IMR-90 (cell line): Measurements from ENCODE around the gene TRAF3. TPM values are rescaled to one million over a fixed set of nuclear protein-coding genes. Genes with fewer than 3 reads are reported as not detected.

Source experiments
- ATAC-seq: fragments of 200-7000 bp; cut with Tn5 transposase; 2 replicates; pipeline ENCODE4 v1.9.1; 2020; ENCODE audit warnings: low read depth, mild to moderate bottlenecking, moderate library complexity
- BruUV-seq: library from RNA; stranded (reverse); fragments of 400-500 nt; replicated peaks from 2 replicates; lab custom pipeline; 2021; lab: Mats Ljungman, UMichigan
- CTCF ChIA-PET: fragments of 300-600 bp; formaldehyde crosslinking; extraction: SDS; loops from one replicate; lab custom pipeline; 2021; ENCODE audit warnings: antibody characterized with exemption; lab: Yijun Ruan, JAX
- POLR2A ChIA-PET: fragments of 300-600 bp; sonication (Branson Sonifier 250); formaldehyde crosslinking; loops from one replicate; lab custom pipeline; 2022; ENCODE audit warnings: antibody characterized with exemption; ENCODE audit not compliant: unreplicated experiment; lab: Charles Lee
- DNase-seq: peaks from one replicate; pipeline ENCODE4 v3.0.0; 2013
- H2AFZ ChIP-seq: replicated peaks from 2 replicates; pipeline ENCODE3; 2013; ENCODE audit warnings: low read length, mild to moderate bottlenecking; ENCODE audit not compliant: poor library complexity
- H2AK5ac ChIP-seq: 2 replicates; pipeline ENCODE4 v1.6.1; 2013; ENCODE audit warnings: low read depth, low read length, inconsistent platforms
- H2AK9ac ChIP-seq: replicated peaks from 2 replicates; pipeline ENCODE3; 2013; ENCODE audit warnings: mild to moderate bottlenecking, low read depth, low read length, moderate library complexity; ENCODE audit not compliant: poor library complexity
- H2BK120ac ChIP-seq: 2 replicates; pipeline ENCODE4 v1.6.1; 2013; ENCODE audit warnings: low read depth, low read length, inconsistent platforms
- H2BK15ac ChIP-seq: 3 replicates; pipeline ENCODE4 v1.6.1; 2013; ENCODE audit warnings: low read depth, low read length, inconsistent platforms
- H2BK20ac ChIP-seq: 2 replicates; pipeline ENCODE4 v1.6.1; 2013; ENCODE audit warnings: low read depth, mild to moderate bottlenecking, inconsistent platforms, low read length, moderate library complexity
- H2BK5ac ChIP-seq: 2 replicates; pipeline ENCODE4 v1.6.1; 2013; ENCODE audit warnings: mild to moderate bottlenecking, low read depth, low read length, inconsistent platforms; ENCODE audit not compliant: poor library complexity, severe bottlenecking
- H3K14ac ChIP-seq: replicated peaks from 2 replicates; pipeline ENCODE4 v1.6.1; 2013; ENCODE audit warnings: low read depth, low read length, inconsistent platforms
- H3K18ac ChIP-seq: 2 replicates; pipeline ENCODE4 v1.6.1; 2013; ENCODE audit warnings: low read depth, low read length, control low read depth
- H3K23ac ChIP-seq: 2 replicates; pipeline ENCODE4 v1.6.1; 2013; ENCODE audit warnings: low read depth, low read length, inconsistent platforms
- H3K27ac ChIP-seq: 2 replicates; pipeline ENCODE4 v1.5.1; 2013; ENCODE audit warnings: mild to moderate bottlenecking, control low read depth, low read length; ENCODE audit not compliant: insufficient read depth
- H3K27me3 ChIP-seq: 2 replicates; pipeline ENCODE4 v1.6.1; 2013; ENCODE audit warnings: low read length; ENCODE audit not compliant: control insufficient read depth, insufficient read depth
- H3K36me3 ChIP-seq: 2 replicates; pipeline ENCODE4 v1.6.1; 2013; ENCODE audit warnings: low read length, mixed read lengths; ENCODE audit not compliant: control insufficient read depth, insufficient read depth
- H3K4ac ChIP-seq: 2 replicates; pipeline ENCODE4 v1.6.1; 2013; ENCODE audit warnings: low read depth, low read length, inconsistent platforms
- H3K4me1 ChIP-seq: 2 replicates; pipeline ENCODE4 v1.6.1; 2013; ENCODE audit warnings: low read length, mixed read lengths; ENCODE audit not compliant: control insufficient read depth, insufficient read depth
- H3K4me2 ChIP-seq: 2 replicates; pipeline ENCODE4 v1.6.1; 2013; ENCODE audit warnings: low read depth, mild to moderate bottlenecking, control low read depth, low read length, moderate library complexity
- H3K4me3 ChIP-seq: 2 replicates; pipeline ENCODE4 v1.5.1; 2013; ENCODE audit warnings: low read depth, mild to moderate bottlenecking, control low read depth, low read length, moderate library complexity; ENCODE audit not compliant: insufficient read depth
- H3K56ac ChIP-seq: 2 replicates; pipeline ENCODE4 v1.6.1; 2013; ENCODE audit warnings: low read length, inconsistent platforms; ENCODE audit not compliant: insufficient read depth; ENCODE audit errors: extremely low read depth
- H3K79me1 ChIP-seq, 2 experiments: 2 replicates each; pipeline ENCODE4 v1.6.1; 2013; ENCODE audit warnings: low read length in 2 of 2, inconsistent platforms in 1 of 2, low read depth in 1 of 2
- H3K9ac ChIP-seq: 2 replicates; pipeline ENCODE4 v1.6.1; 2013; ENCODE audit warnings: low read depth, low read length, control low read depth
- H3K9me1 ChIP-seq: 2 replicates; pipeline ENCODE4 v1.6.1; 2013; ENCODE audit warnings: low read length, inconsistent platforms; ENCODE audit not compliant: insufficient read depth
- H3K9me3 ChIP-seq: 2 replicates; pipeline ENCODE4 v1.6.1; 2013; ENCODE audit warnings: low read length; ENCODE audit not compliant: control insufficient read depth, insufficient read depth
- H4K20me1 ChIP-seq: 2 replicates; pipeline ENCODE4 v1.6.1; 2013; ENCODE audit warnings: low read length, inconsistent platforms; ENCODE audit not compliant: insufficient read depth
- H4K5ac ChIP-seq: 2 replicates; pipeline ENCODE4 v1.6.1; 2013; ENCODE audit warnings: mild to moderate bottlenecking, low read depth, low read length, control low read depth
- H4K8ac ChIP-seq, 2 experiments: 2 replicates each; pipeline ENCODE4 v1.6.1; 2013; ENCODE audit warnings: low read depth in 2 of 2, low read length in 2 of 2, control low read depth in 1 of 2, inconsistent platforms in 1 of 2
- H4K91ac ChIP-seq: 2 replicates; pipeline ENCODE4 v1.6.1; 2013; ENCODE audit warnings: low read depth, low read length, inconsistent platforms; ENCODE audit not compliant: insufficient read depth
- BHLHE40 ChIP-seq: fragments of 150-350 bp; IDR thresholded peaks from 2 replicates; pipeline ENCODE4 v1.6.1; 2016; ENCODE audit warnings: mild to moderate bottlenecking, low read depth, low read length
- CEBPB ChIP-seq: IDR thresholded peaks from 2 replicates; pipeline ENCODE4 v1.6.1; 2012; ENCODE audit warnings: low read depth, low read length, improper control_type of control experiment
- CHD1 ChIP-seq: IDR thresholded peaks from 2 replicates; pipeline ENCODE4 v1.6.1; 2012; ENCODE audit warnings: low read depth, low read length, improper control_type of control experiment
- CTCF ChIP-seq: conservative IDR thresholded peaks from 2 replicates; pipeline ENCODE4 v1.5.1; 2012; ENCODE audit warnings: mild to moderate bottlenecking, low read depth, low read length, improper control_type of control experiment
- ELK1 ChIP-seq: fragments of 150-350 bp; IDR thresholded peaks from 2 replicates; pipeline ENCODE4 v1.6.1; 2016; ENCODE audit warnings: low read depth, mild to moderate bottlenecking, low read length, moderate library complexity, borderline replicate concordance
- FOS ChIP-seq: fragments of 150-350 bp; IDR thresholded peaks from 2 replicates; pipeline ENCODE4 v1.6.1; 2016; ENCODE audit warnings: low read depth, low read length
- MAFK ChIP-seq: IDR thresholded peaks from 2 replicates; pipeline ENCODE4 v1.6.1; 2012; ENCODE audit warnings: low read depth, low read length, improper control_type of control experiment
- MAZ ChIP-seq: IDR thresholded peaks from 2 replicates; pipeline ENCODE4 v1.6.1; 2012; ENCODE audit warnings: low read depth, mild to moderate bottlenecking, low read length, improper control_type of control experiment, moderate library complexity, borderline replicate concordance
- MXI1 ChIP-seq: IDR thresholded peaks from 2 replicates; pipeline ENCODE4 v1.6.1; 2012; ENCODE audit warnings: low read depth, mild to moderate bottlenecking, low read length, moderate library complexity, borderline replicate concordance
- NFE2L2 ChIP-seq: fragments of 150-350 bp; IDR thresholded peaks from 2 replicates; pipeline ENCODE4 v1.6.1; 2016; ENCODE audit warnings: low read depth, mild to moderate bottlenecking, low read length
- POLR2A ChIP-seq: IDR thresholded peaks from 2 replicates; pipeline ENCODE4 v1.6.1; 2012; ENCODE audit warnings: mild to moderate bottlenecking, low read depth, low read length
- RAD21 ChIP-seq: IDR thresholded peaks from 2 replicates; pipeline ENCODE4 v1.6.1; 2012; ENCODE audit warnings: low read length, improper control_type of control experiment
- RCOR1 ChIP-seq: IDR thresholded peaks from 2 replicates; pipeline ENCODE4 v1.6.1; 2012; ENCODE audit warnings: mild to moderate bottlenecking, low read length, improper control_type of control experiment; ENCODE audit not compliant: insufficient replicate concordance
- RFX5 ChIP-seq: IDR thresholded peaks from 2 replicates; pipeline ENCODE4 v1.8.0; 2012; ENCODE audit warnings: low read depth, mild to moderate bottlenecking, low read length, moderate library complexity
- SMC3 ChIP-seq: fragments of 150-350 bp; IDR thresholded peaks from 2 replicates; pipeline ENCODE4 v1.6.1; 2016; ENCODE audit warnings: low read depth, mild to moderate bottlenecking, antibody characterized with exemption, low read length, moderate library complexity
- WGBS, 2 experiments: methylation state at CpG; one replicate each; pipeline versions ENCODE4 v1.1.5 to v1.1.7; 2013; ENCODE audit warnings: missing lambda C conversion rate in 2 of 2; ENCODE audit not compliant: insufficient read length in 1 of 2; ENCODE audit errors: extremely low coverage in 2 of 2; 5-methylcytosine and 5-hydroxymethylcytosine counted together
- dilution Hi-C: fragments of 300-500 bp; cut with HindIII; formaldehyde crosslinking; loops from one replicate; pipeline ENCODE4 v1.14.3; 2018; ENCODE audit warnings: low sequenced_read_pairs; ENCODE audit not compliant: unreplicated experiment
- in situ Hi-C: fragments of 300-500 bp; cut with MboI; formaldehyde crosslinking; loops from 3 replicates; pipeline ENCODE4 v1.14.3; 2019; ENCODE audit warnings: low sequenced_read_pairs, inconsistent platforms, mixed read lengths
- intact Hi-C: fragments of 100-400 bp; cut with micrococcal nuclease; formaldehyde crosslinking; loops from 2 replicates; pipeline ENCODE4 v1.10.0; 2022
- polyA plus RNA-seq, 3 experiments: library from polyadenylated mRNA; depleted of rRNA; stranded (reverse); fragments of >200 nt; gene quantifications; 2 replicates each; pipeline ENCODE4 v1.2.3, GENCODE V29; 2012; ENCODE audit warnings: low replicate concordance in 1 of 3
- total RNA-seq: library from RNA; depleted of rRNA; stranded (reverse); fragments of >200 nt; gene quantifications from 2 replicates; pipeline ENCODE4 v1.2.3, GENCODE V29; 2012
- TF ChIP-seq, protein P1 (sequence below): fragments of 150-350 bp; IDR thresholded peaks from 2 replicates; pipeline ENCODE4 v1.6.1; 2017; ENCODE audit warnings: mild to moderate bottlenecking, antibody characterized with exemption, low read length, low read depth

TRAF3 gene
- total and polyA plus RNA-seq, 2 of the 4 experiments (the other 2 are of a cell fraction): 21.2 to 25.3 TPM

DNA sequence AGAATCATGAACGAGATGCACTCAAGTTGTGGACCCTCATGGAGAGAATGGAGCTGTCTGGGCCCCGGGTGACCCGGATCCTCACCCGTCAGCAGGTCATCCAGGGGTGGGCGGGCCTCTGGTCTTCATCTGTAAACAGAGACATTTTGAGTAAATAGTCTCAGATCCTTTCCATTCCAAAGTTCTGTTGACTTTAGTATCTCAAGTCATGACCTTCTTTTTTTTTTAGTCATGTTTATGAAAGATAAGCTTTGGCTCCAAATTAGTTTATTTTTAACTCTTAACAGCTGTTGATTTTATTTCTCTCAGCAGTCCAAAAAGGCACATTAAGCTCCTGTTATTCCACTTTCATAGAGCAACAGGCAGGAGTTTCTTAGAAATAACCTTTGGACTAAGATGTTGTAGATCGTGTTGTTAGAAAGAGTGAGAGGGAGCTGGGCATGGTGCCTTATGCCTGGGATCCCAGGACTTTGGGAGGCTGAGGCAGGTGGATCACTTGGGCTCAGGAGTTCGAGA is 96.4 kb downstream of the TRAF3 start:
- no peak overlapping the region for H3K14ac ChIP-seq
- peaks cover 0 to 9% of the 10 kb centered on the region in 2 experiments; a peak in 3 of 4 replicates for H3K79me1 ChIP-seq
- 40% methylated on average over 1 of the region's 7 CpGs; no CpG with 5 or more reads in 1 of the 2 experiments for WGBS, 2 experiments
- ATAC-seq: no peak
- no peaks in the 10 kb centered on the region for H4K20me1 ChIP-seq
- H3K56ac ChIP-seq: no peak overlapping the region
- no peak overlapping the region for H3K23ac ChIP-seq
- ChIA-PET CTCF (no interaction called here), POLR2A (no interaction called here)
- BruUV-seq: no TSS peak
- H3K4me1 ChIP-seq: peaks cover 4% of the 10 kb centered on the region
- no peak overlapping the region for H3K9ac ChIP-seq
- no peak overlapping the region for H4K8ac ChIP-seq
- no peak overlapping the region for H2BK15ac ChIP-seq
- DNase-seq: no peak
- peaks cover 19% of the 10 kb centered on the region for H3K9me1 ChIP-seq
- H2AK9ac ChIP-seq: no peak overlapping the region
- H3K9me3 ChIP-seq: no peaks in the 10 kb centered on the region
- H4K91ac ChIP-seq: no peak overlapping the region
- H3K4ac ChIP-seq: no peak overlapping the region
- intact Hi-C loops: no loop called here
- H3K27me3 ChIP-seq: no peaks in the 10 kb centered on the region
- dilution Hi-C loops: no loop called here
- H2BK20ac ChIP-seq: no peak overlapping the region
- H3K4me3 ChIP-seq: no peak overlapping the region
- H3K36me3 ChIP-seq: peaks cover 21% of the 10 kb centered on the region
- H2BK120ac ChIP-seq: no peak overlapping the region
- no peak overlapping the region for H3K27ac ChIP-seq
- H3K18ac ChIP-seq: no peak overlapping the region
- H2AK5ac ChIP-seq: no peak overlapping the region
- no peak overlapping the region; the same call in 1 of the 2 replicates for H3K4me2 ChIP-seq
- no peak overlapping the region for H2BK5ac ChIP-seq
- H2AFZ ChIP-seq: no peak overlapping the region
- H4K5ac ChIP-seq: no peak overlapping the region
- TF ChIP-seq RCOR1 (no peak), ELK1 (no peak), NFE2L2 (no peak), CHD1 (no peak), RAD21 (no peak), RFX5 (no peak), SMC3 (no peak), POLR2A (no peak), CTCF (no peak), CEBPB (no peak), MAZ (no peak), MXI1 (no peak), BHLHE40 (no peak), MAFK (no peak), FOS (no peak)
- TF ChIP-seq, protein P1, sequence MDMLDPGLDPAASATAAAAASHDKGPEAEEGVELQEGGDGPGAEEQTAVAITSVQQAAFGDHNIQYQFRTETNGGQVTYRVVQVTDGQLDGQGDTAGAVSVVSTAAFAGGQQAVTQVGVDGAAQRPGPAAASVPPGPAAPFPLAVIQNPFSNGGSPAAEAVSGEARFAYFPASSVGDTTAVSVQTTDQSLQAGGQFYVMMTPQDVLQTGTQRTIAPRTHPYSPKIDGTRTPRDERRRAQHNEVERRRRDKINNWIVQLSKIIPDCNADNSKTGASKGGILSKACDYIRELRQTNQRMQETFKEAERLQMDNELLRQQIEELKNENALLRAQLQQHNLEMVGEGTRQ: no peak
- in situ Hi-C loops: no loop called here
